ENCODE measurements around the gene RPL13. TPM values are rescaled to one million over a fixed set of nuclear protein-coding genes. Genes with fewer than 3 reads are reported as not detected.

Gene RPL13
- total RNA-seq, 1 experiment from 2014 or later, result 2,157 TPM

- no peak overlapping the region for H3K9ac ChIP-seq (ENCODE audit: extremely low read depth, insufficient read length, low read length)
- no peak for DNase-seq
- no peak overlapping the region for H3K27ac ChIP-seq (ENCODE audit: insufficient read length, low read depth, low read length)
- H3K23me2 ChIP-seq (ENCODE audit: insufficient read length, low read depth, low read length, poor library complexity, severe bottlenecking), result no peaks in the 10 kb centered on the region
- peaks cover 4% of the 10 kb centered on the region for H3K27me3 Mint-ChIP-seq (ENCODE audit: low read depth)
- no peak overlapping the region for H4K8ac ChIP-seq (replicated peaks; ENCODE audit: insufficient read length, low read depth, low read length)
- H3K4me1 Mint-ChIP-seq, result peaks cover 5 to 12% of the 10 kb centered on the region in 2 experiments
- no peak overlapping the region for H2AFZ ChIP-seq (ENCODE audit: low read length)
- no peak overlapping the region for H3K23ac ChIP-seq (ENCODE audit: insufficient read length, low read depth, low read length)
- H3K4me2 ChIP-seq (ENCODE audit: insufficient read depth, insufficient read length, low read length), result no peak overlapping the region
- H3K56ac ChIP-seq (ENCODE audit: insufficient read length, low read depth, low read length), result no peak overlapping the region
- TF ChIP-seq, protein P1, sequence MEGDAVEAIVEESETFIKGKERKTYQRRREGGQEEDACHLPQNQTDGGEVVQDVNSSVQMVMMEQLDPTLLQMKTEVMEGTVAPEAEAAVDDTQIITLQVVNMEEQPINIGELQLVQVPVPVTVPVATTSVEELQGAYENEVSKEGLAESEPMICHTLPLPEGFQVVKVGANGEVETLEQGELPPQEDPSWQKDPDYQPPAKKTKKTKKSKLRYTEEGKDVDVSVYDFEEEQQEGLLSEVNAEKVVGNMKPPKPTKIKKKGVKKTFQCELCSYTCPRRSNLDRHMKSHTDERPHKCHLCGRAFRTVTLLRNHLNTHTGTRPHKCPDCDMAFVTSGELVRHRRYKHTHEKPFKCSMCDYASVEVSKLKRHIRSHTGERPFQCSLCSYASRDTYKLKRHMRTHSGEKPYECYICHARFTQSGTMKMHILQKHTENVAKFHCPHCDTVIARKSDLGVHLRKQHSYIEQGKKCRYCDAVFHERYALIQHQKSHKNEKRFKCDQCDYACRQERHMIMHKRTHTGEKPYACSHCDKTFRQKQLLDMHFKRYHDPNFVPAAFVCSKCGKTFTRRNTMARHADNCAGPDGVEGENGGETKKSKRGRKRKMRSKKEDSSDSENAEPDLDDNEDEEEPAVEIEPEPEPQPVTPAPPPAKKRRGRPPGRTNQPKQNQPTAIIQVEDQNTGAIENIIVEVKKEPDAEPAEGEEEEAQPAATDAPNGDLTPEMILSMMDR (conservative IDR thresholded peaks at IDR 0.05), result no peak
- H3K18ac ChIP-seq (ENCODE audit: insufficient read length, low read depth, low read length), result no peak overlapping the region
- no peak overlapping the region for H2BK5ac ChIP-seq (ENCODE audit: insufficient read length, low read length)
- H4K20me1 ChIP-seq (ENCODE audit: control insufficient read depth, insufficient read depth, insufficient read length), result no peaks in the 10 kb centered on the region
- H2BK15ac ChIP-seq (ENCODE audit: low read depth, low read length), result no peak overlapping the region
- H3K36me3 Mint-ChIP-seq (ENCODE audit: insufficient read depth in 1 of 3, low read depth in 3 of 3), result no peaks in the 10 kb centered on the region
- no peak overlapping the region for H3T11ph ChIP-seq (ENCODE audit: low read length)
- H3K79me1 ChIP-seq (ENCODE audit: insufficient read depth, low read depth, low read length, poor library complexity, severe bottlenecking), result no peaks in the 10 kb centered on the region
- no peaks in the 10 kb centered on the region for H3K79me2 ChIP-seq (ENCODE audit: insufficient read depth, low read length)
- H3K4ac ChIP-seq (ENCODE audit: low read depth, low read length), result no peak overlapping the region
- H2BK12ac ChIP-seq (ENCODE audit: insufficient read length, low read depth, low read length), result no peak overlapping the region
- H3K27ac Mint-ChIP-seq, result no peak overlapping the region
- H3K27me3 ChIP-seq (ENCODE audit: insufficient read depth, low read length), result no peaks in the 10 kb centered on the region
- H3K14ac ChIP-seq (ENCODE audit: insufficient read depth, low read length), result no peak overlapping the region
- H4K5ac ChIP-seq (ENCODE audit: insufficient read length, low read depth, low read length), result no peak overlapping the region
- no peak overlapping the region for H3K4me3 Mint-ChIP-seq
- no peaks in the 10 kb centered on the region; a peak in 1 of 5 replicates for H3K9me3 Mint-ChIP-seq
- H3K9me3 ChIP-seq (ENCODE audit: control insufficient read depth, low read depth, low read length), result no peaks in the 10 kb centered on the region
- H2BK120ac ChIP-seq (ENCODE audit: low read depth, low read length, poor library complexity, severe bottlenecking), result no peak overlapping the region
- no peaks in the 10 kb centered on the region; the same call in 1 of the 2 replicates for H3K4me1 ChIP-seq (ENCODE audit: insufficient read depth, low read length)
- no CpG with 5 or more reads among the region's 8 CpGs for WGBS (ENCODE audit: extremely low coverage, insufficient read length, low lambda C conversion rate)
- no peak overlapping the region for H2BK20ac ChIP-seq (ENCODE audit: low read depth, low read length, poor library complexity, severe bottlenecking)
- no peak overlapping the region for H2AK5ac ChIP-seq (ENCODE audit: insufficient read length, low read length)
- H4K91ac ChIP-seq (ENCODE audit: insufficient read length, low read depth, low read length), result no peak overlapping the region
Observed at GRCh38 chr16:89600956-89601355, 40.5 kb downstream of the RPL13 start.
